Activated CD8-positive, alpha-beta memory T cell treated with anti-CD3 and anti-CD28 coated beads, Interleukin-2, amount 50 U/mL, for 24 hours (primary cell): Measurements from ENCODE around the gene RIMS4.

Experiments
- DNase-seq: peaks from one replicate; pipeline ENCODE4 v3.0.0-alpha.2; 2020; ENCODE audit errors: extremely low read depth

Gene RIMS4

DNA sequence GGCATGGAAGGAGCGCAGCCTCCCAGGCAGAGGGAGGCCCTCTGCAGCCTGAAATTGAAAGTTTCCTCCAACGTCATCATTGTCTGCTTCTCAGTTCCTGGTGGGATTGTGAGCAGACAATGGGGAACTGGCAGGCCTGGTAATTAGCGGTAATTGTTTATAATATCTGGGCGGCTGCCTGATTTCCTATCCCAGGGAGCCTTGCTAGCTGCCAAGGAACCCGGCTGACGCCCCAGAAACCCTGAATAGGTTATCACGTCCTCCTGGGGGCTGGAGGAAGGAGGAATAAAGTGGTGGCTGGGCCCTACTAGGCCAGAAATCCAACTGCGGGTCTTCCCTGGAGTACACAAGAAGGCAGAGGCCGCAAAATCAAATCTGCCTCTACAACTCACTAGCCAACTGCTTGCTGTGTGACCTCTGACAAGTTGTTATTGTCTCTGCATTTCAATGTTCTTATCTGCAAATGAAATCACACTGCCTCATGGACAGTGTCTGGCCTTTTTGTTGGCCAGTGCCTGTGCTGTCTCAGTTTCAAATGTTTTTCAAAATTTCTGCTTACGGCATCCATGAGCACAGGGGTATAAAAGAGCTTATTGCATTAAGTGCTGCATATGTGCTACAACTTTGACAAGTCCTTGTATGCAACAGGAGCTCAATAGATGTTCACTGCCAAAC, 47.7 kb downstream of the RIMS4 start:
- no peak for DNase-seq

DNA sequence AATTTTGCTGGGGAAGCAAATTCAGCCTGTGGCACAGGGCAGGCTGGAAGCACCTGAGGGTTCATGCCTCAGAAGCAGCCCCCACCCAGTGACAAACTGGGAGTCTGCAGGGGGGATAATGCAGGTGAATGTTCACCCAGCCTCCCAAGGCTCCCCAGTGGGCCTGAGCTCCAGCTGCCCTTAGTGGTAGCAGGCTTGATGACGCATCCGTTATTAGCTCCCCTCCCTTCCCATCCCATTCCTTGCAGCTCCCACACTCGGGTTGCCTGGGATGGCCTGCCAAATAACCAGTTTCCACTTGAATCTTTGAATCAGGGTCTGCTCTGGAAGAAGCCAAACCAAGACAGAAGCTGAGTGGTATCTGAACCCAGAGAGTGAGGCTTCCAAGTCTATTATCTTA, 48.9 kb downstream of the RIMS4 start:
- no peak for DNase-seq

DNA sequence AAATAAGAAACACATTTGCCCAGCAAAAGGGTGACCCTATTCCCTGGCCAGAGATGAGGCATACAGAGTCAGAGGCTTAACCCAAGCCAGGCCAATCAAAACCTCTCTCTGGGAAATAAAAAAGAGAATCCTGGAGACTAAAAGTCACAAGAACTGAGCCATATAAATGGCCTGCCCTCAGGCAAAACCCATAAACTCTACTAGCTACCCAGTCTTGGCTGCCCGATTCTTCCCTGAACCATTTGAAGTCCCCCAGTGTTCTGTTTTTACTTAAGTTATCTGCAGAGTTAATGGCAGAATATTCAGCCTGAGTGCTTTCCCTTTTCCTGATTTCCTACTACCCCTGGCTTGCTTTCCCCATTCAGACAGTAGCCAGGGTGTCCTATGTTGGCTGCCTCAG, 50.8 kb downstream of the RIMS4 start:
- DNase-seq = no peak

DNA sequence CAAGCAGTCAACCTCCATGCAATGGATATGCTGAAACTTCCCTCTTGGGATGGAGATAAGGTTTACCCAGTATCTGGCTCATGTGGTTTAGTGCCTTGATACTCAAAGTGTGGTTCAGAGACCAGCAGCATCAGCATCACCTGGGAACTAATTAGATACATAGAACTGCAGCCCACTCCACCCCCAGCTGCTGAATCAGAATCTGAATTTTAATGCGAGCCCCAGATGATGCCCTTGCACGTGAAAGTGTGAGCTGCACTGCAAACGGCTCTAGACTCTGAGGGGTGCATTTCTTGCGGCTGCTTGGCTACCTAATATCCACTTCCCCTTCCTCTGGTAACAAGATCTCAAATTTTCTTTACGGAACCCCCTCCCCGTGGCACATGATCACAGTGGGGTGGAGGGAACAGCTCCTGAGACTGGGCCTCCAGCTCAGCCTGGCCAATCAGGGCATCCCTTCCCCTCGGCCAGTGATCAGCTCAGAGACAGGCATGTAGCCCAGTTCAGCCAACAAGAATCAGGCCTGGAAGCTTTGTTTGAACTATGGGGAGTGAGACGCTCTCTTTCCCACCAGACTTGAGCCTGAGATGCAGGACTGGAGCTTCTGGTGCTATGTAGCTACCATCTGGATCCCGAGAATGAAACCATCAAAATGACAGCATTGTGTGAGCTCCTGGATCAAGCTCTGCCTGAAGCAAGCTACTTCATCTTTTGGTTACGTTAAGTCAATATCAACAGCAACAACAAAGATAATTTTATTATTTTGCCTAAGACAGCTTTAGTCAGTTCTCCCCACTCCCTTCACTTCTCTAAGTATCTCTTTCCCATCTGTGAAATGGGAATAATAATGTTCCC, 51.9 kb downstream of the RIMS4 start:
- no peak for DNase-seq

DNA sequence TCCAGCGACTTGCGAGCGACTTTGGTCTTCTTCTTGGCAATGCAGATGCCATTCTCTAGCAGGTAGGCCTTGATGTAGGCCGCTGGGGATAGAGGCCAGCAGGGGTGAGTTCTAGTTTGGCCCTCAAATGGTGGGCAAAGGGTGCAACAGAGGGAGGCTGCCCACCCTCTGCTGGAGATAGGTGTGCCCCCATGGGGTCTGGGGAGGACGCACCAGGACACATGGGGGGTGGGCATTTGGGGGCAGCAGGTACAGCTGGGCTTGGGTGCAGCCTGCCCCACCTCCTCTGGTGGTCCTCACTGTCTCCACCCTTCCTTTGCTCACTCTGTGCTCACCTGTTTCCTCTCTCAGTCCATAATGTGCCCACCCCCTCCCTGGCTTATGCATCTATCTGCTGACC, 53.4 kb downstream of the RIMS4 start:
- DNase-seq = no peak

DNA sequence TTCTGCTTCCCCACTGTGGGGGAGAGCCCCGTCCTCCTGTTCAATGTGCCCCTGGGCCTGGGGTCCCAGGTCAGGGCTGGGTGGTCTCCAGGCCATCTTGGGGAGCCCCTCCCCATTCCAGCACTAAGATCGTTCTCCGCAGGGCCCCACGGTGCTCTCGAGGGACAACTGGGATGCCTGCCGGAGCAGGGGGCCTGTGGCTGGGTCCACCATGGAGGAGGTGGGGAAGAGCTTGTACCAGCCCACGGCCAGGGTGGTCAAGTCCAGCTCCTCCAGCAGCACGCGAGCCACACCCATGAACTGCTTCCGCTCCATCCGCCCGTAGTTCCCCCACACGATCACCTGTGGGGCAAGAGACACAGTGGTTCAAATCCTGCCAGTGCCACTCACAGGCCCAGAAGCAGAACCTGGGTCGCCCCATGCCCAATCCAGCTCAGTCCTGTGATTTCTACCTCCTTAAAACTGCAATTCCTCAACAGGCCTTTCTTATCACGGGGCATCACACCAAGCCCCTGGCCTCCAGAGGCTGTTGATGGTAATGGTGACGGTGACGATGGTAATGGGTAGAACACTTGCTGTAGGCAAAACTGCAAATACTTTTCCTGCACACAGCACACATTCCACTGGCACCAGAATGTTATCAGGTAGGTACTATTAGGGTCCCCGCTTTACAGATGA, 54.2 kb downstream of the RIMS4 start:
- no peak for DNase-seq

DNA sequence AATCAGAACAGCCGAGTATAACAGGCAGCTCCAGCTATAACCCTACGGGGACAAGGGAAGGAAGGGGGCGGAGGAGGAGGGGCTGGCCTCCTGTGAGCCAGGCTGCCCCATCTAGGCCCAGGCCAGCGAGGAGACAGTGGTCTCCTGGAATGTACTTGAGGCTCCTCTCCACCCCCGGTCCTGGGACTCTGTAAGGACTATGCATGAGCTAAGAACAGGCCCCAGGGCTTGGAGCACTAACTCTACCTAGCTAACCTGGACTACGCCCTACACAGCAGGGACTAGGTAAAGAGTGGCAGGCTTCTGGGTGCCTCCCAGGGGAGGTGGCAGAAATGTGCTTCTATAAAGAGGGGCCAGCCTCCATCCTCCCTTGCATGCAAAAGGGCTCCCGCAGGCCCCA, 55.8 kb downstream of the RIMS4 start:
- no peak for DNase-seq

DNA sequence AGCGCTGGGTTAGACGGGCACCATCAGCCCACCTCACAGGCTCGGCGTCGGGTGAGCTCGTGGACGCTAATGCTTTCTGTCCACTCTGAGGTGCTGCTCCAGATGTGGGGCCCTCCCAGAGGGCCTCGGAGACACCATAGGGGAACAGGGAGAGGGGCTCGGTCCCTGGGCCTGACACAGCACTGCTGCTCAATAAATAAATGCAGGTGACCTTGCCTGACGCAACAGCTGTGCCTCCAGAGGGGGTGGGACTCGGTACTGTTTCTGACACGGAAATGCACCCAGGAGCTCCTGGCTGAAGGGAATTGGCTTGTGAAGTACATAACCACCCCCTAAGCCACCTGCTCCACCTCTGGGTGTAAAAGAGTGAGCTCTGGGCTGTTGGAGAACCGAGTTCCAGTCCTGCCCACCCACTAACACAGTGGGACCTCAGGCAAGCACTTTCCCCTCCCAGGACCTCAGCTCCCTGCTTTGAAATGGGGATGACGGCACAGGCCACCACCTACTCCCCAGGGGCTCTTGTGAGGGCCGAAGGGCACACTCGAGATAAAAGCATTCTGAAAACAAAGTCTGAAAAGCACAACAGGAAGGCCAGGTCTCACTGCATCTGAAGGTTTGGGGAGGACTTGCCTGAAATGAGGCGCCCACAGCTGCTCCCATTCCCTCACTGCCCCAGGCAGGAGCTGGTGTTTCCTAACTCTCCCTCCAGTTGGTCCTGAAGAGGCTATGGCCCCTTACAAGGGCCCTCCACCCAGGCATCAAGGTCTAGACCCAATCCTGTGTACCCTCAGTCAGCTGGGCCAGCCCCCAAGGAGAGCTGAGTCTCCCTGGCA, 58.0 kb downstream of the RIMS4 start:
- no peak for DNase-seq

DNA sequence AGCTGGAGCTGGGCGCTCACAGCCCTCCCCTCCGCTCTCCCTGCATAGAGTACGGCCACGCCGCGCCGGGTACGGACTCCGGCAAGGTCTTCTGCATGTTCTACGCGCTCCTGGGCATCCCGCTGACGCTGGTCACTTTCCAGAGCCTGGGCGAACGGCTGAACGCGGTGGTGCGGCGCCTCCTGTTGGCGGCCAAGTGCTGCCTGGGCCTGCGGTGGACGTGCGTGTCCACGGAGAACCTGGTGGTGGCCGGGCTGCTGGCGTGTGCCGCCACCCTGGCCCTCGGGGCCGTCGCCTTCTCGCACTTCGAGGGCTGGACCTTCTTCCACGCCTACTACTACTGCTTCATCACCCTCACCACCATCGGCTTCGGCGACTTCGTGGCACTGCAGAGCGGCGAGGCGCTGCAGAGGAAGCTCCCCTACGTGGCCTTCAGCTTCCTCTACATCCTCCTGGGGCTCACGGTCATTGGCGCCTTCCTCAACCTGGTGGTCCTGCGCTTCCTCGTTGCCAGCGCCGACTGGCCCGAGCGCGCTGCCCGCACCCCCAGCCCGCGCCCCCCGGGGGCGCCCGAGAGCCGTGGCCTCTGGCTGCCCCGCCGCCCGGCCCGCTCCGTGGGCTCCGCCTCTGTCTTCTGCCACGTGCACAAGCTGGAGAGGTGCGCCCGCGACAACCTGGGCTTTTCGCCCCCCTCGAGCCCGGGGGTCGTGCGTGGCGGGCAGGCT, 60.1 kb downstream of the RIMS4 start:
- no peak for DNase-seq

DNA sequence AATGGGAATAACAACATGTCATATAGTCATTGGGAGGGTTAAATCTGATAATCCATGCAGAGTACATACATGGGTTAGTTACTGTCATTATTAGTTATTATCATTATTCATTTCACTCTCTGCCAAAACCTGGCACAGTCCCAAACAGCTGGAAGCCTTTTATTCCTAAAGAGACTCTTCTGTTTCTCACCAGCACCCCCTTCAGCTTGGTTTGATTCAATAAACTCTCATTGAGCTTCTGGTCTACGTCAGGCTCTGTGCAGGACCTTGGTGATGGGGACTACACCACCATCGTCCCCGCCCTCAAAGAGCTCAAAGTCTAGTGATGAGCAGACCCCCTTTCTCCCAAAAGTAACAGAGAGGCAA, 62.4 kb downstream of the RIMS4 start:
- no peak for DNase-seq

DNA sequence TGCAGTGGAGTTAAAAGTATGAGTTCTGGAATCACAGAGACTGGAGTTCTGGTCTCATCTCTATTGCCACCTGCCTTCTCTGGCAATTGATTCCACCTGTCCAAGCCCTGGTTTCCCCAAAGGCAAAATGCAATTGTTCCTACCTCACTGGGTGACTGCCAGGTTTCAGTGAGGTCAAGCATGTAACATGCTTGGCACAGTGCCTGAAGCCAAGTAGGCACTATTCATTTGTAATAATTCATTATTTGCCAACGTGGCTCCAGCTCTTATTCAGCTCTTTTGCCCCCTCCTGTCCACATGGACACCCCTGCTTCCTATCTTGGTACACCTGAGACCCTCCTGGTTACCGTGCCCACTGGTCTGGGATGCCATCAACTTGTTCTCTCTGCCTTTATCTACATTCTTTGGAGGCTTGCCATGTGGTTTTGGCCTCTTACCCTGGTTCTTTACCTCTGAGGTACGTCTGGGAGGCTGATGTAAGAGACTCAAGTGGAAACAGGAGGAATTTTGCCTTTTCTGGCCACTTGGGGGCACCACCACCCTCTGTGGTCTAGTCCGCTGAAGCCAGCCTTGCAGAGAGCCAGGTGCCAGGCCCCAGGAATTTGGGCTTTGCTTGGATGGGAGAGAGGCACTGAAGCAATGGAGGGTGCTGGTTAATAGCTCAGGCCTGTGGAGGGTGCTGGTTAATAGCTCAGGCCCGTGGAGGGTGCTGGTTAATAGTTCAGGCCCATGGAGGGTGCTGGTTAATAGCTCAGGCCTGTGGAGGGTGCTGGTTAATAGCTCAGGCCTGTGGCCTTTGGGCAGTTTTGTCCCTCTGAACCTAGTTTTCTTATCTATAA, 63.0 kb downstream of the RIMS4 start:
- DNase-seq = no peak

DNA sequence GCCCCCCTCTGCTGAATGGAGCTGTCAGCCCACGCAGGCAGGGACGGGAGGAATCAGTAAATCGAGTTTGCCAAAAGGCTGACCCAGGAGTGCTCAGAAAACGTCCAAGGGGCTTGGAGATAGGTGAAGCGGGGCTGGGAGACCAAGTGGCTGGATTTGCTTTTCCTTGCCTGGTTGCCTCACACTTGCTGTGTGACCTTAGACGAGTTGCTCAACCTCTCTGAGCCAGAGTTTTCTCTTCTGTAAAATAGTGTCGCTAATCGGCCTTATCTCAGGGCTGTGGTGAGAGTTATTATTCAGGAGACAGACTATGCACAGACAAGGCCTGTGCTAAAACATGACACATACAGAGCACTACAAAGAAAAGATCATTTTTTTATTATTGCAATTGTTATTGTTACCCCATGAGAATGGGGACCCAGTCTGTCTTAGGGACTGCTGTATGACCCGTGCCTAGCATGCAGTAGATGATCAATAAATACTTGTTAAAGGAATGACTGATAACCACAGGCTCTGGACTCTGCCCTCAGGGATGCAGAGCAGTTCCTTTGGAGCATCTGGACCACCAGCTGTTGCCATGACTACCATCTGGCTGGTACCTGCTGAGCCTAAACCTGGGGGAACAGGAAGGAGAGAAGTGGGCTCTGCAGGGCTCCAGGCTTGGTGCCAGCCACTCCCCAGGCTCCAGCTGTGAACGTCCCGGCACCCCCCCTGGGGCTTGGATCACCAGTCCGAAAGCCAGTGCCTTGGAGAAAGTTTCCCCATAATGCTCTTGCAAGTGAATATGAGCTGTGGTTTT, 63.8 kb downstream of the RIMS4 start:
- no peak for DNase-seq

DNA sequence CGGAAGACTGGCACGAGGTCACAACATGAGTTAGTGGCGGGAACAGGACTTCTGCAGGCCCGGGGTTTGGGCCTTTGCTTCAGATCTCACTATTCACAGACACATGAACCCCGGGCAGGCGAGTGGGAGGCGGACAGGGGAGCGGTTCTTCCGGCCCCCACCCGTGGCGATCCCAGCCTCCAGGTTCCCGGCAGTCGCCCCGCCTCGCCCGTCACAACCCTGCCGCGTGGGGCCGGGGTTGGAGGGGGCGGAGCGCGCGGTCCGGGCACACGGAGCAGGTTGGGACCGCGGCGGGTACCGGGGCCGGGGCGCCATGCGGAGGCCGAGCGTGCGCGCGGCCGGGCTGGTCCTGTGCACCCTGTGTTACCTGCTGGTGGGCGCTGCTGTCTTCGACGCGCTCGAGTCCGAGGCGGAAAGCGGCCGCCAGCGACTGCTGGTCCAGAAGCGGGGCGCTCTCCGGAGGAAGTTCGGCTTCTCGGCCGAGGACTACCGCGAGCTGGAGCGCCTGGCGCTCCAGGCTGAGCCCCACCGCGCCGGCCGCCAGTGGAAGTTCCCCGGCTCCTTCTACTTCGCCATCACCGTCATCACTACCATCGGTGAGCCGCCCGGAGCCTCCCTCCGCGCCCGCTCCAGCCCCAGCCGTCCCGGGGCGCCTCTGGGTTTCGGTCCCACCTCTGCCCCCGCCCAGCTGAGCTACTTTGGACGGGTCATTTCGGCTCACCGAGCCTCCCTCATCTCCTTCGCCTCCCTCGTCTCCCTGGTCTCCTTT, 64.6 kb downstream of the RIMS4 start, which contains the start of gene KCNK15:
Gene KCNK15 (plus strand): TSS at position 268 of the 769 bp plus-strand sequence. CDS start 46 bp downstream, at position 314.
- DNase-seq = no peak

DNA sequence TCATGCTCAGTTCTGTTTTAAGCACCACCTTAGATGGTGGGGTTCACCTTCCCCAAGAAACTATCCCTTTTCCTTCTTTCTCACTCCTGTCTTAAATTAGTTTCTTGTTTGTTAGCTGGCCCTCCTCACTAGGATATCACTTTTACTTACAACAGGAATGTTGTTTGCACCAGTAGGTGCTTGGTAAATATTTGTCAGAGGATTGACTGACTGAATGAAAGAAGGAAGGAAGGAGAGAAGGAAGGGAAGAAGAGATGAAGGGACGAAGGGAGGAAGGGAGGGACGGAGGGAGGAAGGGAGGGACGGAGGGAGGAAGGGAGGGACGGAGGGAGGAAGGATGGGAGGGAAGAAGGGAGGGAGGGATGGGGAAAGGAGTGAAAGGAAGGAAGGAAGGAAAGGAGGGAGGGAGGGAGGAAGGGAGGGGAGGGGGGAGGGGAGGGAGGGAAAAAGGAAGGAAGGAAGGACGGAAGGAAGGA, 65.2 kb downstream of the RIMS4 start:
- no peak for DNase-seq

DNA sequence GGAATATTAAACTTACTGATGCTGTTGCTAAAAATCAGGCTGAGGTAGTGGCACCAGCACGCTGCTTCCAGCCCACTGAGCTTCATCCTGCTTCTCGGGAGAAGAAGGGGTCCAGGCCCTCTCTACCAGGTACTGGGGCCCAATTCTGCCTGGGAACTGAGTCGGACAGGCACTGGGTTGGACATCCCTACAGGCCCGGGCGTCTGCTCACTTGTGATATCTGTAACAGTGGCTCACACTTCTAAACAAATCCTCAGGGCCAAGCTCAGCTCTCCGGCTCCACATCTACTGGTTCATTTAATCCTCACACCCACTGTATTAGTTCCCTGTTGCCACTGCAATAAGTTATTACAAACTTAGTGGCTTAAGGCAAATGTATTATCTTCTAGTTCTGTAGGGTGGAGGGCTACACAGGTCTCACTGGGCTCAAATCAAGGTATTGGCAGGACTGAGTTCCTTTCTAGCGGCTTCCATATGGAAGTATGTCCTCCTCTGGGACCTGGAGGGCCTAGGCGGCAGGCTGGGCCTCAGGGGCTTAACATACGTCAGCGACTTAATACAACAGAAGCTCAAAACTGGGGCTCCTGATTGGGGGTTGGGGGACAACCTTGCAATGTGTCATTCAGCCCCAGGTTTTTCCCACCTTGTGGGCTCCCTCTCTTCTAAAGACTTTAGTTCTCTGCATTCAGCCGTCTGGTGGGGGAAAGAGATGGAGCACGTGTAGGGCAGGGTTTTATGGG, 66.3 kb downstream of the RIMS4 start:
- DNase-seq = no peak

DNA sequence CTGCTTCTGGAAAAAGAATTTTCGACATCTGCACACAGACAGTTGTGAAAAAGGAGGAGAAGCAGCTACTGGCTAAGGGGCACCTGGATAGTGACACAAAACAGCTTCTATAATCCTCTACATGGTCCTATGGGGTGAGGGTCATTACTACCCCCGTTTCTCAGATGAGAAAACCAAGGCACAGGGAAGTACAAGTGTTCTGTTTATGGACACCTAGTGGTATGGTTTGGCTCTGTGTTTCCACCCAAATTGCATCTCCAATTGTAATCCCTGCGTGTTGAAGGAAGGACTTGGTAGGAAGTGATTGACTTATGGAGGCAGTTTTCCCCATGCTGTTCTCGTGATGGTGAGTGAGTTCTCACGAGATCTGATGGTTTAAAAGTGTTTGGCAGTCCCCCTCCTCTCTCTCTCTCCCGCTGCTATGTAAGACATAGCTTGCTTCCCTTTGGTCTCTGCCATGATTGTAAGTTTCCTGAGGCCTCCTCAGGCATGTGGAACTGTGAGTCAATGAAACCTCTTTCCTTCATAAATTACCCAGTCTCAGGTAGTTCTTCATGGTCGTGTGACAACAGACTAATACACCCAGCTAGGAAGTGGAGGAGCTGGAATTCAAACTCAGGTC, 67.2 kb downstream of the RIMS4 start:
- DNase-seq = no peak
